ENCODE results near the gene LORICRIN.

The LORICRIN gene

GRCh38 chr1:153261281-153262069 lies 2.0 kb downstream of the LORICRIN start:
- no peak for TF ChIP-seq EP300 (IDR thresholded peaks at IDR 0.05; ENCODE audit: borderline replicate concordance)
- TF ChIP-seq EGR1 (IDR thresholded peaks at IDR 0.05) = peak; percentile 9; the same call in 1 of the 2 replicates

- TF ChIP-seq RAD21 (IDR thresholded peaks at IDR 0.05; ENCODE audit: low read depth) = no peak
- no peak for TF ChIP-seq TAF1 (IDR thresholded peaks at IDR 0.05; ENCODE audit: low read depth)
- no peak for TF ChIP-seq YY1 (IDR thresholded peaks at IDR 0.05; ENCODE audit: low read depth)
- TF ChIP-seq USF1 (IDR thresholded peaks at IDR 0.05) = no peak
- no peak for TF ChIP-seq NFIC (IDR thresholded peaks at IDR 0.05)
- TF ChIP-seq TCF12 (IDR thresholded peaks at IDR 0.05; ENCODE audit: low read depth) = no peak
- no peak for TF ChIP-seq REST (IDR thresholded peaks at IDR 0.05; ENCODE audit: low read depth)
- TF ChIP-seq ZBTB7A (IDR thresholded peaks at IDR 0.05; ENCODE audit: low read depth) = no peak
- no peak for TF ChIP-seq EGR1 (IDR thresholded peaks at IDR 0.05)
- TF ChIP-seq MAX (IDR thresholded peaks at IDR 0.05) = no peak
- no peak for TF ChIP-seq TEAD4 (IDR thresholded peaks at IDR 0.05)
- no peak for TF ChIP-seq CREB1 (IDR thresholded peaks at IDR 0.05; ENCODE audit: low read depth)
- no peak for TF ChIP-seq CEBPB (IDR thresholded peaks at IDR 0.05)
Observed at GRCh38 chr1:153262070-153262366, 2.5 kb downstream of the LORICRIN start.

- TF ChIP-seq TAF1 (IDR thresholded peaks at IDR 0.05; ENCODE audit: low read depth) (no peak), EGR1 (IDR thresholded peaks at IDR 0.05) (no peak), EP300 (IDR thresholded peaks at IDR 0.05; ENCODE audit: borderline replicate concordance) (no peak), TEAD4 (IDR thresholded peaks at IDR 0.05) (no peak), MAX (IDR thresholded peaks at IDR 0.05) (no peak), REST (IDR thresholded peaks at IDR 0.05; ENCODE audit: low read depth) (no peak), TCF12 (IDR thresholded peaks at IDR 0.05; ENCODE audit: low read depth) (no peak), FOXM1 (IDR thresholded peaks at IDR 0.05; ENCODE audit: borderline replicate concordance, low read depth) (no peak), USF1 (IDR thresholded peaks at IDR 0.05) (no peak), CEBPB (IDR thresholded peaks at IDR 0.05) (no peak), NFIC (IDR thresholded peaks at IDR 0.05) (no peak)
Observed at GRCh38 chr1:153262462-153263157, 3.1 kb downstream of the LORICRIN start.

GRCh38 chr1:153265457-153265856 lies 6.0 kb downstream of the LORICRIN start:
- TF ChIP-seq EGR1 (IDR thresholded peaks at IDR 0.05) = no peak
- no peak for TF ChIP-seq CEBPB (IDR thresholded peaks at IDR 0.05)
- no peak for TF ChIP-seq TEAD4 (IDR thresholded peaks at IDR 0.05)
- TF ChIP-seq TCF12 (IDR thresholded peaks at IDR 0.05; ENCODE audit: low read depth) = no peak
- no peak for TF ChIP-seq FOXM1 (IDR thresholded peaks at IDR 0.05; ENCODE audit: borderline replicate concordance, low read depth)
- no peak for TF ChIP-seq REST (IDR thresholded peaks at IDR 0.05; ENCODE audit: low read depth)
- no peak for TF ChIP-seq YY1 (IDR thresholded peaks at IDR 0.05; ENCODE audit: low read depth)

Measured in Ishikawa (cell line).